ENCODE data around the gene OXA1L. TPM values are rescaled to one million over a fixed set of nuclear protein-coding genes. Genes with fewer than 3 reads are reported as not detected.

OXA1L gene
- total RNA-seq, 4 donors from 2014 or later: 64.3 to 83.6 (median 74.1) TPM

GRCh38 chr14:22780105-22780679, 13.7 kb downstream of the OXA1L start:
- intact Hi-C loops (cut with DNase I; ENCODE audit: low total_unique reads): no loop called here
- TF ChIP-seq, protein P1, sequence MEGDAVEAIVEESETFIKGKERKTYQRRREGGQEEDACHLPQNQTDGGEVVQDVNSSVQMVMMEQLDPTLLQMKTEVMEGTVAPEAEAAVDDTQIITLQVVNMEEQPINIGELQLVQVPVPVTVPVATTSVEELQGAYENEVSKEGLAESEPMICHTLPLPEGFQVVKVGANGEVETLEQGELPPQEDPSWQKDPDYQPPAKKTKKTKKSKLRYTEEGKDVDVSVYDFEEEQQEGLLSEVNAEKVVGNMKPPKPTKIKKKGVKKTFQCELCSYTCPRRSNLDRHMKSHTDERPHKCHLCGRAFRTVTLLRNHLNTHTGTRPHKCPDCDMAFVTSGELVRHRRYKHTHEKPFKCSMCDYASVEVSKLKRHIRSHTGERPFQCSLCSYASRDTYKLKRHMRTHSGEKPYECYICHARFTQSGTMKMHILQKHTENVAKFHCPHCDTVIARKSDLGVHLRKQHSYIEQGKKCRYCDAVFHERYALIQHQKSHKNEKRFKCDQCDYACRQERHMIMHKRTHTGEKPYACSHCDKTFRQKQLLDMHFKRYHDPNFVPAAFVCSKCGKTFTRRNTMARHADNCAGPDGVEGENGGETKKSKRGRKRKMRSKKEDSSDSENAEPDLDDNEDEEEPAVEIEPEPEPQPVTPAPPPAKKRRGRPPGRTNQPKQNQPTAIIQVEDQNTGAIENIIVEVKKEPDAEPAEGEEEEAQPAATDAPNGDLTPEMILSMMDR (IDR thresholded peaks at IDR 0.05): no peak
- no peak for TF ChIP-seq POLR2A (IDR thresholded peaks at IDR 0.05)
- no peak overlapping the region for H3K4me3 ChIP-seq (ENCODE audit: low read depth, poor library complexity, severe bottlenecking)
- peak in 1 of 2 donors; percentile 60 for DNase-seq (ENCODE audit: low spot score in 2 of 2)
- 80 to 81% methylated on average over 2 of the region's 2 CpGs for WGBS, 2 donors

DNA sequence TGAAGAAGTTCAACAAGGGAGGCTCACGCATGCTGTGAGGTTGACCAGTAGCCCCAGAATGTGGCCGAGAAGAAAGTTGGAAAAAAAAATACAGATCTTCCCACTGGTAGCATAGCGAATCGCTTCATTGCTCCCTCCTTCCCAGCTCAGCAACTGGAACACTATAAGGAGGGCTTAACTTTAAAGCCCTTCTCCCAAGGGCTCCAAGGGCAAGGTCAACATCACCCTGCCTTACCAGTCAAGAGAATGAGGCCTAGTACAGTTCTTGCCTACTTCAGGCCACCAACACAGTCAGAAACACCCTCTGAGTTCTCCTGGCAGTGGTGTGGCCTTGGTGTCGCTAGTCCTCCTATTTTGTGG, 14.4 kb downstream of the OXA1L start:
- intact Hi-C loops (cut with DNase I; ENCODE audit: low total_unique reads): no loop called here
- TF ChIP-seq, protein P1 (IDR thresholded peaks at IDR 0.05): no peak
- TF ChIP-seq POLR2A (IDR thresholded peaks at IDR 0.05): no peak

GRCh38 chr14:22781301-22781991, 15.0 kb downstream of the OXA1L start:
- peak in 1 of 2 donors; percentile 6 for DNase-seq (ENCODE audit: low spot score in 2 of 2)
- intact Hi-C loops (cut with DNase I; ENCODE audit: low total_unique reads): no loop called here
- no peak overlapping the region for H3K4me3 ChIP-seq (ENCODE audit: low read depth, poor library complexity, severe bottlenecking)
- TF ChIP-seq POLR2A (IDR thresholded peaks at IDR 0.05): no peak
- TF ChIP-seq, protein P1 (IDR thresholded peaks at IDR 0.05): no peak
- WGBS, 2 donors: 0% methylated on average over 1 of the region's 1 CpG

More for the DNA sequence above, 14.4 kb downstream of the OXA1L start:
- 86 to 92% methylated on average over 5 of the region's 5 CpGs for WGBS, 2 donors
- peak in 1 of 2 donors; percentile 14 for DNase-seq (ENCODE audit: low spot score in 2 of 2)
- no peak overlapping the region for H3K4me3 ChIP-seq (ENCODE audit: low read depth, poor library complexity, severe bottlenecking)

GRCh38 chr14:22786685-22787084, 20.2 kb downstream of the OXA1L start:
- no peak overlapping the region for H3K4me3 ChIP-seq (ENCODE audit: low read depth, poor library complexity, severe bottlenecking)
- DNase-seq (ENCODE audit: low spot score in 2 of 2): no peak
- intact Hi-C loops (cut with DNase I; ENCODE audit: low total_unique reads): no loop called here
- WGBS, 2 donors: 95 to 96% methylated on average over 4 of the region's 4 CpGs
- TF ChIP-seq, protein P1 (IDR thresholded peaks at IDR 0.05): no peak
- TF ChIP-seq POLR2A (IDR thresholded peaks at IDR 0.05): no peak

- intact Hi-C loops (cut with DNase I; ENCODE audit: low total_unique reads): no loop called here
- WGBS, 2 donors: 53 to 62% methylated on average over 3 of the region's 3 CpGs
- TF ChIP-seq, protein P1 (IDR thresholded peaks at IDR 0.05): no peak
- TF ChIP-seq POLR2A (IDR thresholded peaks at IDR 0.05): no peak
- DNase-seq (ENCODE audit: low spot score in 2 of 2): no peak
- no peak overlapping the region for H3K4me3 ChIP-seq (ENCODE audit: low read depth, poor library complexity, severe bottlenecking)
Measured at GRCh38 chr14:22791301-22791700, 24.8 kb downstream of the OXA1L start.
